CD4-positive, alpha-beta T cell treated with Interleukin-12 subunit alpha and Interleukin-12 subunit beta, for 1 hour (primary cell): ENCODE data around the gene CUX1.
"Not testable (repeated sequence)": the region's sequence is repeated elsewhere in the genome, so short reads cannot be mapped to it uniquely, and the experiment has no call there.

Source experiments
- DNase-seq: peaks from one replicate; pipeline ENCODE4 v3.0.0-alpha.2; 2020

Gene CUX1

DNA sequence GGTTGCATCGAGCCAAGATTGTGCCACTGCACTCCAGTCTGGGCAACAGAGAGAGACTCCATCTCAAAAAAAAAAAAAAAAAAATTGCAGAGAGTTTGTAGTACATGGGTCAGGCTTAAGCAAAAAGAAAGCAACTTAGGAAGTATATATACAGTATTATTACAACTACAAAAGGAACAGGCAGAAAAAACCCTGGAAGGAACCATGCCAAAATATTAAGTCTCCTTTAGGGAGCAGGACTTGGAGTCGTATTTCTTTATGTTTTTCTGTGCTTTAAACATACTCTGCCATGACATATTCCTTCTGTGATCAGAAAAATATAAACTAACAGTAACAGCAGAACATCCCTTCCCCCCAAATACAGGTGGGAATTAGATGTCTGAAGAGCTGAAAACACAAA lies 144.4 kb downstream of the CUX1 start:
- no peak for DNase-seq

DNA sequence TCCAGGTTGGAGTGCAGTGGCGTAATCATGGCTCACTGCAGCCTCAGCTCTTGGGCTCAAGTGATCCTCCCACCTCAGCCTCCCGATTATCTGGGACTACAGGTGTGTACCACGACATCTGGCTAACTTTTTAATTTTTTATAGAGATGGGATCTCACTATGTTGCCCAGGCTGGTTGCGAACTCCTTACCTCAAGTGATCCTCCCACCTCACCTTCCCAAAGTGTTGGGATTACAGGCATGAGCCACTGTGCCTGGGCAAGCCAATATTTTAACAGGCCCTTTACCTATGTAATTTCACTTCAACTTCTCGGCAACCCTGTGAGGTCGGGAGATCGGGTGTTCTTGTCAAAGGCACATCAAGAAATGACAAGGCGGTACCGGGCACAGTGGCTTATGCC lies 146.3 kb downstream of the CUX1 start:
- no peak for DNase-seq

DNA sequence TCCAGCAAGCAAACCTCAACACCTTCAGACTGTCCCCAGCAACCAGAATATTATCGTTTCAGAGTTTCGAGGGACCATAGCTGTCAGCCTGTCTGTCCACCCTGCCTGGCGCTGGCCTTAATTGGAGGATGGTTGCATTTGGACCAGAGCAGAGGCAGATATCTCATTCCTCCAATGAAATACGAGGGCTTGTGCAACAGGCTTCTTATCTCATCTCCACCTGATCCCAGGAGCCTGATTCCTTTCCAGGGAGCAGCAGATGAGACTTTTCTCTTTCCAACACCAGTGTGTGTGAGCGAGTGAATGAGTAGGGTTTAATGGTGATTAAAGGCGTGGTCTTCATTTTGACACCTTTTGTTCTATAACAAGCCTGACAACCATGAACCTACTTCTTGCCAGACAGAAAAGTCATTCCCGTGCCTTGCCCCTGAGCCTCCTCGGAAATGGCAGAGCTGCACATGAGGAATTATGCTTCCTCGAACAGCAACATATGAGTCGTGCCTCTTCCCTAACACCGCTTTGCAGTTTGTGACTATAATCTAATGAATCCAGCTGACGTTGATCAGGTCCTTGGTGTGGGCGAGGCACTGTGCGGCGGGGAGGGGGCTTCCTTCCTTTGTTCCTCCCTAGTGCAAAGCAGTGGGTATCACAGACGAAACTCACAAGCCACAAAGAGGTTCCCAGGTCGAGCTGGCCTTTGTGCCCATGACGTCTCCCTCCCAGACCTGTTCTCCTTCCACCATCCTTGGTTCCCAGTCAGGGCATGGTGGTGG lies 147.4 kb downstream of the CUX1 start:
- DNase-seq: no peak

DNA sequence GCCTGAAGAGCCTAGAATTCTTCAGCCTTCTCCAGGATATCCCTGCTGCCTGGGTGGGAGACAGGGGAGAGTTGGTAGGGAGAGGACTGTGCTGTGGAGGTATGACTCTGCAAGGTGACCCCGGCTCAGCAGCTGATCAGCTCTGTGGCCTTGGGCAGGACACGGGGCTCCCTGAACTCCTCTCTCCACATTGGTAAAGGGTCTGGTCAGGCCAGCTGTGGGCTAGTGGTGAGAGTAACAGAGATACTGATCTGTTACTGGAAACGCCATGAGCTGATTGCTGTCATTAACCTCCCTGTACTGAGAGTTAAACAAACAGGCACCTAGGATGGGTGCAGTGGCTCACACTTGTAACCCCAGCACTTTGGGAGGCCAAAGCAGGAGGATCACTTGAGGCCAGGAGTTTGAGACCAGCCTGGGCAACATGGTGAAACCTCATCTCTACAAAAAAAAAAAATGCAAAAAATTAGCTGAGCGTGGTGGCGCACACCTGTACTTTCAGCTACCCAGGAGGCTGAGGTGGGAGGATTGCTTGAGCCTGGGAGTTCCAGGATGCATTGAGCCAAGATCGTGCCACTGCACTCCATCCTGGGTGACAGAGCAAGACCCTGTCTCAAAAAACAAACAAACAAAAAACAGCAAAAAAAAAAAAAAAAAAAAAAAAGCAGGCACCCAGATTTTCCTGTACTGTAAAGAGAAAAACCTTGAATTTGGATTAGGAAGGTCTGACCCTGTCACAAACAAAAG lies 151.5 kb downstream of the CUX1 start:
- no peak for DNase-seq

DNA sequence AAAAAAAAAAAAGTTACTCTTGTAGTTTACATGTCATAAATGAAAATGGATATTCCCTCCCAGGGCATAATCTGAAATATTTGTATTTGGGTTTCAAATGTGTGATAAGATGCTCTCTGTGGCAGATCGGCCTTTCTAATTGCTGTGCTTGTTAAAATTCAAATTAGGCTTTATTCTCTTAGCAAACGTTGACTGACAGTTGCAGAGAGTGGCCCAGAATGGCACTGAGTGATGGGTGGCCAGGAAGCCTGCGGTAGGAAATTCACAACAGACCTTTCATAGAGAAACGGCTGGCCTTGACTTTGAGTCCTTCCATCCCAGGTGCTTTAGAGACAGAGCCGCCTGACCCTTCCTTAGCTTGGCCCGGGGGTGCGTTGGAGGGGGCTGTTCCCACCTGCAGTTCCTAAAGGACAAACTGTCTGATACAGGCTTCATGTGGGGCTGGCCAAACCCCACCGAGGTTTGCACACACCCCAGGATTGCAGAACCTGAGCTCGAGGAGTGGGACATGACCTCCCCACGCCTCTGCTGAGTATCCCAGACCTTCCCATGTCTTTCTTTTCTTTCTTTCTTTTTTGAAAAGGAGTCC lies 152.7 kb downstream of the CUX1 start:
- no peak for DNase-seq

DNA sequence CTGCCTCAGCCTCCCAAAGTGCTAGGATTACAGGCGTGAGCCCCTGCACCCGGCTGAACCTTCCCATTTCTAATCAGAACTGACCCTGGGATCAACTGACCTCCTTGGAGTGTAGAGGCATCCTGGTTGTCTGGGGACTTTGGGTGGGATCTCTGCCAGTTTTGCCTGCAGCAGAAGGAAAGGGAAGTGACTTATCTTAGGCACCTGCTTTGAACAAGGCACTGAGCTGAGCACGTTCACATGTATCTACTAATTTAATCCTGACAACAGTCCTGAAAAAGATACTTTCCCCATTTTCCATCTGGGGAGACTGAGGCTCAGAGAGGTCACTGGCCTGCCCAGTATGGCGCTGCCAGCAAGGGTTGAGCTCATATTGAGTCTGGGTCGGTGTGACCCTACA lies 153.4 kb downstream of the CUX1 start:
- no peak for DNase-seq

DNA sequence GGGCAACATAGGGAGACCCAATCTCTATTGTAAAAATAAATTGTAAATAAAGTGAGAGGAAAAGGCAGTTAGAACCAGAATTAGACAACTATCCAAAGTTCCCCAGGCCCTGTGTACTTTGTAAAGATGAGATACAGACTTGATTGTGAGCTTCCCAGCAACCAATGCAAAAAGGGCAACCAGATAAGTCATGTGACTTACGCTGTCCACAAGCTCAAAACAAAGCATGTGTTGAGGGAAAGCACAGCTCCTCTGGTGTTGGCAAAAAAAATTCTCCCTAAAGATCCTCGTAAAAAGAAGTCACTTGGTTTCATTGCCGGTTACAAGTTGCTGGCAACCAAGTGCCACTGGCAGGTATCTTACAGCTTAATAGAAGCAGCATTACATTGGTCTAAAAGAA lies 154.0 kb downstream of the CUX1 start:
- DNase-seq: no peak

DNA sequence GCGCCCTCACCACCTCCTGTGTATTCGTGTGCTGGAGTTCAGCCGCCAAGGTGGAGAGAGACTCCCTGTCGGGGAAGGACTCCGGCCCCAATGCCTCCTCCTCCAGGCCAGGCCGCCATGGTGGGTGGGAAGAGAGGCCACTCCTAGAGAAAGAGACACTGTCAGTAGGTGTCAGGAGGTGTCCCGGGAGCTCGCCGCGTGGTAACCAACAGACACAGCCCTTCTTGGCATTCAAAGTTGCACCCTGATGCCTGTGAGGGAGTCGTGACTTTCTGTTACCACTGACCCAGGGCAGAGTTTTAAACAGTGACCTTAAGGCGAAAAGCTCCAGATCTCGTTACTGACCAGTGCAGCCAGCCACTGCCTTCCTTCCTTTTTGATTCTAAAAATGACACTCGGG lies 155.2 kb downstream of the CUX1 start:
- DNase-seq: no peak

DNA sequence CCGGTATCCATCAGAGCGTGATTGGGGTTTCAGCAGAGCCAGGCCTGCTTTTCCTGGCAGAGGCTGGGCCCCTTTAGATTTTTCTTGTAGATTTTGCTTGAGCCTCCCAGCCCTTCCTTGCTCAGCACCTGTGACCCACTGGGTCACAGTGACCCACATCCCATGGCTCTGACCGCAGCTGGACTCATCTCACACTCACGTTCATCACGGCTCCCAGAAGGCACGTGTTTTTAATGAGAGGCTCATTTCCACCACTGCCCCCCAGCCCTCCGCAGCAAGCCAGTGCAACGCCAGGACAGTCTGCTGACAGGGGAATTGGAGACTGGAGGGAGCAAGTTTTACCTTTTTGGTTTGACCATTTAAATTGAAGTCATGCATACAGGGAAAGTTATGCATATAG lies 155.7 kb downstream of the CUX1 start:
- no peak for DNase-seq

DNA sequence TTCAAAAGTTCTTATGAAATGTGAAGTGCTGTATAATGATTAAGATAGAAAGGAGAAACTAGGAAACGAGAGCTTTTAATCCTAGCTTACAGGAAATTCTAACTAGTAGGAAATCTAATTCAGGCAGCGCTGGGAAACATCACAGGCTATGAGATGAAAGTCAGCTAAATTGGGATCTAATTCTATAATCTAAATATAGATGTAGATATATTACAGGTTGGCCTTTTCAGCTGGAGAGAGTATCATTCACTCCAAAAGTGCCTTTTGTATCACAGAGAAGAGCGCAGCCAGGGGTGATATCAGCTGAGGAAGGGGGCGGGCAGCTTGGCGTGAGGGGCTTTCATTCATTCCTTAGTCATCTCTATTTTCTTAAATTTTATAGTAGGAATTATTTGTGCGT lies 157.0 kb downstream of the CUX1 start:
- DNase-seq: no peak

DNA sequence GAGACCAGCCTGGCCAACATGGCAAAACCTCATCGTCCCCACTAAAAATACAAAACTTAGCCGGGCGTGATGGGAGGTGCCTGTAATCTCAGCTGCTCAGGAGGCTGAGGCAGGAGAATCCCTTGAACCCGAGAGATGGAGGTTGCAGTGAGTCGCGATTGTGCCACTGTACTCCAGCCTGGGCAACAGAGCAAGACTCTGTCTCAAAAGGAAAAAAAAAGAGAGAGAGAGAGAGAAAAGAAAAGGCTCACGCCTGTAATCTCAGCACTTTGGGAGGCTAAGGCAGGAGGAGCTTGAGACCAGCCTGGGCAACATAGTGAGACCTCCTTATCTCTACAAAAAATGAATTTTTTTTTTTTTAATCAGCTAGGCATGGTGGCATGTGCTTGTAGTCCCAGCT lies 157.6 kb downstream of the CUX1 start:
- no peak for DNase-seq

DNA sequence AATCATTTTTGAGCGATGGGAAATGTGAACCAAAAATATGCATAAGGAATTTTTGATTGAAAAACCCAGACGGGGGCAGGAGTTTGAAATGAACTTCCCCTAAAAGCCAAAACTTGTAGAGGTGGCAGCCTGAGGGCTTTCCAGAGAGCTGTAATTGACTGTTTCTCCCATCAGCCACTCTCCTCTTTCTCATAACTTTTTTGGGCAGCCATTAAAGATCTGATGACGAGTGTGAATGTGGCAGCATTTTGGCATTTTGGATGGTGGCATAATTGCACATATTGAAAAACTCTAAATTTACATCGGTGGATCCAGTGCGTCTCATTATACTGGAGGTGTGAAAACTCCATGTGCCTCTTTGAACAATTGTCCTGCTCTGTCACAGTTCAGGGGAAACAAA lies 159.0 kb downstream of the CUX1 start:
- no peak for DNase-seq

DNA sequence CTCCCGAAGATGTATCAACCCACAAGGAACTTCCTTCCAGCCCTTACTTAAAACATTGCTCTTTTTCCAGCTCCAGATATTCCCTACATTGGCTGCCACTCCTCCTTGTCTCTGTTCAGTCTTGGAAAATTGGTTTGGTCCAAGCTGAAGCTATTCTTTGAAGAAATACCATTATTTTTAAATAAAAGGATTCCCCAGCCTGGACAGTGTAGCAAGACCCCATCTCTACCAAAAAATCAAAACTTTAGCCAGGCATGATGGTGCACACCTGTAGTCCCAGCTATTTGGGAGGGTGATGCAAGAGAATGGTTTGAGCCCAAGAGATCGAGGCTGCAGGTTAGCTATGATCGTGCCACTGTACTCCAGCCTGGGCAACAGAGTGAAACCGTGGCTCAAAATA lies 159.8 kb downstream of the CUX1 start:
- no peak for DNase-seq

DNA sequence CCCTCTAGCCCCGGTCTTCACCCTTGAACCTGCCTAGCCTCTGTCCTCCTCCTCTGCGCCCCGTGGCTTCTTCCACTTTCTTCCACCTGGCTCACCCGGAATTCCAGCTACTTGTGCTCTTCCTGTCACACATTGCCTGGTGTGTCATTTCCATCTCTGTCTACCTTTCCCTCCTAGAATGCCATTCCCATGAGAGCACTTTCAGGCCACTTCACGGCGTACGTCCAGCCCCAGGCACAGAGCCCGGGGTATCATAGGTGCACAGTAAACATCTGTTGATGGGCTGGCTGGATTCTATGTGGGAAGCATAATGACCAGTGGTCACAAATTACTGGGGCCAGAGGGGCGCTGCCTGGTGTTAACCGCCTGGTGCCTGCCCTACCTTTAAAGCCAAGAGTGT lies 161.3 kb downstream of the CUX1 start:
- no peak for DNase-seq

DNA sequence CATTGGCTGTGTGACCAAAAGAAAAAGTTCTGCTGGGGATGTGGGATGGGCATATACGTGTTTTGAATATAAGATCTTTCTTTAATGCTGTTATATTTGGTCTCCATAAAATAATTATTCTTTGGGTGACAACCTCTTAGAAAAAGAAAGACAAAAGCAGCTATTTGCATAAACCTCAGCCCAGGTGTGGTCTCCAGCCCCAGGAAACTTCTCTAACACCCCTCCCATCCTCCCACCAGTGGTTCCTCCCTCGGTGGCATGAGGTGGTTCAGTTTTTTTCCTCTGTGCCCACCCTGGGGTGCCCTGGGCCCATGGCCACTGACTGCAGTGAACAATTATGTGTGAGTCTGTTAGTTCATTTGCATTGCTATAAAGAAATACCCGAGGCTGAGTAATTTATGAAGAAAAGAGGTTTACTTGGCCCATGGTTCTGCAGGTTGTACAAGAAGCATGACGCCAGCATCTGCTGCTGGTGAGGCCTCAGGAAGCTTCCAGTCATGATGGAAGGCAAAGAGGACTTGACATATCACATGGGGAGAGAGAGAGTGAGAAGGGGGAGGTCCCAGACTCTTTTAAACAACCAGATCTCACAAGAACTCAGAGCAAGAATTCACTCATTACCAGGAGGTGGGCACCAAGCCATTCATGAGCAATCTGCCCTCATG lies 165.9 kb downstream of the CUX1 start:
- no peak for DNase-seq

DNA sequence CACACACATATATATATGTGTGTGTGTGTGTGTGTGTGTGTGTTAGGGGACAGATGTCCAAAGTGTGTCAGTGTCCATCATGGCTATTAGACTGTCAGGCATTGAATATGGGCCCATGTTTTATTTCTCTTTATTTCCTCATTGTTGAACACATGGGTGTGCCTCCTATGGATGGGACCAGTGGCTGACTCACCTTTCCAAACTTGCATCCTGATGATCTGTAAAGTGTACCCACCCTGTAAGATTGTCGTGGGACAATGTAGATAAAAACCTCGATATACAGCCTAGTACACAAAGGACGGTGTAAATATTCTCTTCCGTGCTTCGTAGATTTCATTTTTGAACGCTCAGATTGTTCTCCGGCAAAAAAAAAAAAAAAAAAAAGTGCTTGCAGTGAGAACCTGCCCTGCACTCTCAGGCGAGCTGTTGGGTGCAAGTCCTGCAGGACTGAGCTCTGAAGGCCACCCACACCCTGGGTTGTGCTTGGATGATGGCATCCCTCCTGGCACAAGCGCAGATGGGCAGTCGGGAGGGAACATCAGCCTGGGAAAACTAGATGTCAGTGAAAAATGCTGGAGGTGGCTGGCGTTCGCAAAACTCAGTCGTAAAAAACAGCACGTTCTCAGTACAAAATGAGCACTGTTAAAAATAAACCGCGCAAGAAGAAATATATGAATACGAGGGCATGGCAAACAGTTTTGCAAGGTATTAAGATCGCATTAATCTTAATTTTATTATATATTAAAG lies 166.9 kb downstream of the CUX1 start:
- DNase-seq: no peak

DNA sequence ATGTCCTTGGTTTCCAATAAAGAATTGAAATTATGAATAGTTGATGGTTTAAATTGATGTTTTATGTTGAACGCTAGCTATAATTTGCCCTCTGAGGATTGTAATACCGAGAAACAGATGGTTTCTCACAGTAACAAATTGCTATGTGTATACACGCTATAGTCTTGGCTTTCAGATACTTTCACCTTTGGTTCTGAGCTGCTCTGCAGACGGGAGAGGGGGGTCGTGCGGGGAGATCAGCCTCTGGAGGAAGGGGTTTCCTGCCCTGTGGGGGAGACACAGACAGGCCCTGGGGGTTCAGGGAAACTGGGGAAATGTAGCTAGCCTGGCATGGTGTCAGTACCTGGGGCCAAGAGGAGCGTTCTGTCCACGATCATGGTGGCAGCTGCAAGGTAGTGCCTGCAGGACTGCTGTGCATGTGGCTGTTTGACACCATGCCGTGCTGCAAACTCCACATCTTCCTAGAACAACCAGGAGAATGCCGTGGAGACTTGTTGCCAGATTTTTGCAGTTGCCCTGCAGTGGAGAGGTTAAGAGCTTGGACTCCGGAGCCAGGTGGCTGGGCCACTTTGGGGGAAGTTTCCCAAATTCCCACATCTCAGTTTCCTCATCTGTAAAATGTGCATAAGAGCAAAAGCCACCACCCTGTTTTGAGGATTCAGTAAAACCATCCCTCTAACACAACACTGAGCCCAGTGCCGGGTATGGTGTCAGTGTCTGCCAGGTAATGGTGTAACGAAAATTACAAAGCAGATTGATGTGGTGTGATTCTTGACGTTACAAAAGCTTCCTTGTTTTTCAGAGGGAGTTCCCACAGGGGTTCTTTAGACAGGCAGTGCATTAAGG lies 167.9 kb downstream of the CUX1 start:
- no peak for DNase-seq

DNA sequence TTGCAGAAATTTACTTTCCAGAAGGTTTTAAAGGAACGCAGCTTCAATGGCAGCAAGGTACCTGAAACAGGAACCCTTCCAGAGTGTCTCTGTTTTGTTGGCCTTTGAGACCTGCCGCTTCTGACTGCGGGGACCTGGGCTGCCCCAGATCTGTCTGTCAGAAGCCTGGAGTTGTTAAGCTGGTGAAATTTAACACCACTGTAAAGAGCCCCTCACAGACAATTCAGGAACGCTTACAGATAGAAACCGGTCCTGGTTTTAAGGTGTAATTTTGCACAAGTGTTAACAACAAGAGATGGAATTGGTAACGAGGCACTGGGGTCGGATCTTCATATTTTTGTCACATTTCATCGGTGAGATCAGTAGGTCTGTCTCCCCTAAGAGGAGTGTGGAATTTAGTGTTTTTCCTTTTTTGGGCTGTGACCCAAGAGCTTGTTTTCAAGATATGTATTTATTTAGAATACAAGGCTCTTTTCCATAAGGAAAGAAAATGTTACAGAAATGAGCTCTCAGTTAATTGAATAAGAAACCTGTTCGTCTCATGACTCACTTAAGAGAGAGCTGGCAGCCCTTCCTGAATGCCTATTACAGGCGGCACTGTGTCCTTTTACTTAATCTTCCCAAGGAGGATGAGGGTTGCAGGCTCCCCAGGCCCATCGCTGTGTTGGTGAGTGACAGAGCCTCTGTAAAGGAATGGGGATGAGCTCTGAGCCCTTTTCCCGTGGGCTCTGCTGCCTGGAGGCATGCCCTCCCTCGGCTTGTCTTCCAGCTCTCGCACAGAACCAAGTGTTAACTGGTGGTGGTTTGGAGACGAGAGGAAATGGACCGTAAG lies 168.7 kb downstream of the CUX1 start:
- no peak for DNase-seq

DNA sequence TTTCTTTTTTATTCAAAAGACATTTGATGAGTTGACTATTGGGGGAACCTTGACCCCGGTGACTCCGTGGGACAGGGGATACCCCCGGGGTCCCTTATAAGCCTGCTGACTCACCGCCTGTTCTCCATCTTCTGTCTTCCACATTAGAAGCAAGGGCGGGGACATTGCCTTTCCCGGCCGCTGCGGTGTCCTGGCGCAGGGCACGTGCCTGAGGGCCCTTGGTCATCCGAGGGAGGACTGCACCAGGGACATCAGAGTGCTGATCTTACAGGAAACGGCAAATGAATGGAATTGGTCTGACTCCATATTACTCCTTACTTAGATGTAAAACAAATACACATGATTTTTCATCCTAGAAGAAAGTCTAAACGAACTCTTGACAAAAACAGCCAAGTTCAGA lies 170.1 kb downstream of the CUX1 start:
- no peak for DNase-seq

DNA sequence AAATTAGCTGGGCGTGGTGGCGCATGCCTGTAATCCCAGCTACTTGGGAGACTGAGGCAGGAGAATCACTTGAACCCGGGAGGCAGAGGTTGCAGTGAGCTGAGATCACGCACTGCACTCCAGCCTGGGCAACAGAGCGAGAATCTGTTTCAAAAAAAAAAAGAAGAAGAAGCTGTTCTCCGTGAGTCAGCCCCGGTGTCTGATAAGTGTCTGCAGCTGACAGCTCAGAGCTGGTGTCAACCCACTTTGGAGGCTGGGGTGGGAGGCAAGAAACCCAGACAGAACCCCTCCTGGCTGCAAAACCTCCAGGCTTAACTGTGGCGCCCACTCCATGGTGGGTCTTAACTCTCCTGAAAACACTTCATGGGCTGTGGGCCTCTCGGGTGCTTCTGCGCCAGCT lies 170.6 kb downstream of the CUX1 start:
- not testable (repeated sequence) for DNase-seq

DNA sequence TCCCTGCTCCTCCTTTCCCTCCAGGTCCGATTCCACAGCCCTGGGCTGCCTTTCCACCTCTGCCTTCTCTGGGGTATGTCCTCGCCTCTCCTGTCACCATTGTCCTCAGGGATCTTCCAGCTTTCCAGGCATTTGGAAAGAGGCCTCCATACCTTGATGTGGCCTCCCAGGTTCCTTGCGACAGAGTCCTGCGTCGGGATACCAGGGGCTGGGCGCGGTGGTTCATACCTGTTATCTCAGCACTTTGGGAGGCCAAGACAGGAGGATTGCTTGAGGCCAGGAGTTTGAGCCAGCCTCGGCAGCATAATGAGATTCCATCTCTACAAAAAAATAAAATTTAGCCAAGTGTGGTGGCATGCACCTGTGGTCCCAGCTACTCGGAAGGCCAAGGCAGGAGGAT lies 171.1 kb downstream of the CUX1 start:
- no peak for DNase-seq
